Peyer's patch (tissue), 4 donors: ENCODE results near the gene WDR72.

ENCODE experiments used
- POLR2A ChIP-seq, 2 donors: fragments of 450-650 bp; IDR thresholded peaks; one replicate each; pipeline ENCODE4 v1.5.1; 2017; ENCODE audit warnings: antibody characterized with exemption in 2 of 2, mild to moderate bottlenecking in 2 of 2, moderate library complexity in 2 of 2
- TF ChIP-seq, protein P1 (sequence below), 6 experiments: fragments of 450-650 bp in 4 of 6; fragments of 200-600 bp in 2 of 6; sonication (generic) in 1 of 6; IDR thresholded peaks; one replicate each; pipeline ENCODE4 v1.5.1; 2017 to 2019; ENCODE audit warnings: antibody characterized with exemption in 6 of 6, mild to moderate bottlenecking in 3 of 6, moderate library complexity in 1 of 6

DNA sequence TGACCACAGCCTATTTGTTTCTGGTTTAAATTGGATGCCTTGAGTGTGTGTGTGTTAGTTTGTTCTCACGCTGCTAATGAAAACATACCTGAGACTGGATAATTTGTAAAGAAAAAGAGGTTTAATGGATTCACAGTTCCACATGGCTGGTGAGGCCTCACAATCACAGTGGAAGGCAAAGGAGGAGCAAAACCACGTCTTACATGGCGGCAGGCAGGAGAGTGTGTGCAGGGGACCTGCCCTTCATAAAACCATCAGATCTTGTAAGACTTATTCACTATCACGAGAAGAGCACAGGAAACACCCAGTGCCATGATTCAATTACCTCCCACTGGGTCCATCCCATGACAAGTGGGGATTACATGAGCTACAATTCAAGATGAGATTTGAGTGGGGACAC lies 260.5 kb downstream of the WDR72 start:
- no peak for TF ChIP-seq POLR2A (IDR thresholded peaks at IDR 0.05)
- TF ChIP-seq, protein P1, sequence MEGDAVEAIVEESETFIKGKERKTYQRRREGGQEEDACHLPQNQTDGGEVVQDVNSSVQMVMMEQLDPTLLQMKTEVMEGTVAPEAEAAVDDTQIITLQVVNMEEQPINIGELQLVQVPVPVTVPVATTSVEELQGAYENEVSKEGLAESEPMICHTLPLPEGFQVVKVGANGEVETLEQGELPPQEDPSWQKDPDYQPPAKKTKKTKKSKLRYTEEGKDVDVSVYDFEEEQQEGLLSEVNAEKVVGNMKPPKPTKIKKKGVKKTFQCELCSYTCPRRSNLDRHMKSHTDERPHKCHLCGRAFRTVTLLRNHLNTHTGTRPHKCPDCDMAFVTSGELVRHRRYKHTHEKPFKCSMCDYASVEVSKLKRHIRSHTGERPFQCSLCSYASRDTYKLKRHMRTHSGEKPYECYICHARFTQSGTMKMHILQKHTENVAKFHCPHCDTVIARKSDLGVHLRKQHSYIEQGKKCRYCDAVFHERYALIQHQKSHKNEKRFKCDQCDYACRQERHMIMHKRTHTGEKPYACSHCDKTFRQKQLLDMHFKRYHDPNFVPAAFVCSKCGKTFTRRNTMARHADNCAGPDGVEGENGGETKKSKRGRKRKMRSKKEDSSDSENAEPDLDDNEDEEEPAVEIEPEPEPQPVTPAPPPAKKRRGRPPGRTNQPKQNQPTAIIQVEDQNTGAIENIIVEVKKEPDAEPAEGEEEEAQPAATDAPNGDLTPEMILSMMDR (IDR thresholded peaks at IDR 0.05), result no peak
